GM12872 (cell line): ENCODE data around the gene ZBTB44.

Source experiments
- CTCF ChIP-seq: IDR thresholded peaks from 3 replicates; pipeline ENCODE4 v1.5.1; 2011; ENCODE audit warnings: low read depth, mild to moderate bottlenecking, low read length, moderate library complexity; ENCODE audit not compliant: insufficient read depth

Gene ZBTB44

GRCh38 chr11:130181295-130182272 lies 133.1 kb downstream of the ZBTB44 start:
- TF ChIP-seq CTCF, result no peak

GRCh38 chr11:130180896-130181294 lies 133.8 kb downstream of the ZBTB44 start:
- no peak for TF ChIP-seq CTCF

GRCh38 chr11:130180491-130180890 lies 134.2 kb downstream of the ZBTB44 start:
- TF ChIP-seq CTCF, result no peak

- no peak for TF ChIP-seq CTCF
Measured at GRCh38 chr11:130179396-130180306, 135.1 kb downstream of the ZBTB44 start.

- no peak for TF ChIP-seq CTCF
Measured at GRCh38 chr11:130178441-130179339, 136.0 kb downstream of the ZBTB44 start.

- no peak for TF ChIP-seq CTCF
Measured at GRCh38 chr11:130177782-130178181, 136.9 kb downstream of the ZBTB44 start.
